ENCODE measurements around the gene FAM89A. TPM values are rescaled to one million over a fixed set of nuclear protein-coding genes. Genes with fewer than 3 reads are reported as not detected.

The FAM89A gene
- total RNA-seq, 2 donors from 2014 or later: 8.4 to 24.5 TPM

GRCh38 chr1:231021540-231022031, 18.5 kb downstream of the FAM89A start:
- Histone ChIP-seq H3K4me1 (ENCODE audit: control insufficient read depth in 1 of 2, low read depth in 2 of 2) (no peaks in the 10 kb centered on the region), H3K36me3 (no peaks in the 10 kb centered on the region), H3K9me3 (no peaks in the 10 kb centered on the region), H3K27ac (no peak overlapping the region), H3K27me3 (replicated peaks; ENCODE audit: insufficient read depth) (no peaks in the 10 kb centered on the region), H3K4me3 (no peak overlapping the region)
- ATAC-seq (ENCODE audit: insufficient number of reproducible peaks, low FRiP score, low read depth) (no peak), DNase-seq (ENCODE audit: low spot score) (no peak)
- no peak for TF ChIP-seq CTCF (IDR thresholded peaks at IDR 0.05)

GRCh38 chr1:231020816-231021215, 19.2 kb downstream of the FAM89A start:
- H3K27ac ChIP-seq: no peak overlapping the region
- DNase-seq (ENCODE audit: low spot score) (no peak), ATAC-seq (ENCODE audit: insufficient number of reproducible peaks, low FRiP score, low read depth) (no peak)
- H3K4me3 ChIP-seq: no peak overlapping the region
- no peak for TF ChIP-seq CTCF (IDR thresholded peaks at IDR 0.05)
- H3K27me3 ChIP-seq (replicated peaks; ENCODE audit: insufficient read depth): no peaks in the 10 kb centered on the region
- H3K36me3 ChIP-seq: no peaks in the 10 kb centered on the region
- H3K9me3 ChIP-seq: no peaks in the 10 kb centered on the region
- H3K4me1 ChIP-seq (ENCODE audit: control insufficient read depth in 1 of 2, low read depth in 2 of 2): no peaks in the 10 kb centered on the region

- TF ChIP-seq CTCF (IDR thresholded peaks at IDR 0.05): no peak
- DNase-seq (ENCODE audit: low spot score) (no peak), ATAC-seq (ENCODE audit: insufficient number of reproducible peaks, low FRiP score, low read depth) (no peak)
- Histone ChIP-seq H3K9me3 (no peaks in the 10 kb centered on the region), H3K4me3 (no peak overlapping the region), H3K36me3 (no peaks in the 10 kb centered on the region), H3K27ac (no peak overlapping the region), H3K27me3 (replicated peaks; ENCODE audit: insufficient read depth) (no peaks in the 10 kb centered on the region), H3K4me1 (ENCODE audit: control insufficient read depth in 1 of 2, low read depth in 2 of 2) (no peaks in the 10 kb centered on the region)
Measured at GRCh38 chr1:231020139-231020601, 19.9 kb downstream of the FAM89A start.

- Histone ChIP-seq H3K27ac (no peak overlapping the region), H3K27me3 (replicated peaks; ENCODE audit: insufficient read depth) (no peaks in the 10 kb centered on the region), H3K4me1 (ENCODE audit: control insufficient read depth in 1 of 2, low read depth in 2 of 2) (no peaks in the 10 kb centered on the region), H3K9me3 (no peaks in the 10 kb centered on the region), H3K36me3 (no peaks in the 10 kb centered on the region), H3K4me3 (no peak overlapping the region)
- DNase-seq (ENCODE audit: low spot score) (no peak), ATAC-seq (ENCODE audit: insufficient number of reproducible peaks, low FRiP score, low read depth) (no peak)
- TF ChIP-seq CTCF (IDR thresholded peaks at IDR 0.05): no peak
Measured at GRCh38 chr1:231019711-231020110, 20.3 kb downstream of the FAM89A start.

- Histone ChIP-seq H3K27ac (no peak overlapping the region), H3K27me3 (replicated peaks; ENCODE audit: insufficient read depth) (no peaks in the 10 kb centered on the region), H3K4me3 (no peak overlapping the region), H3K4me1 (ENCODE audit: control insufficient read depth in 1 of 2, low read depth in 2 of 2) (no peaks in the 10 kb centered on the region), H3K9me3 (no peaks in the 10 kb centered on the region), H3K36me3 (no peaks in the 10 kb centered on the region)
- DNase-seq (ENCODE audit: low spot score) (no peak), ATAC-seq (ENCODE audit: insufficient number of reproducible peaks, low FRiP score, low read depth) (no peak)
- TF ChIP-seq CTCF (IDR thresholded peaks at IDR 0.05): no peak
Measured at GRCh38 chr1:231016966-231017365, 23.1 kb downstream of the FAM89A start.

Data from thoracic aorta (tissue), 2 donors.